Nephron (organoid): ENCODE data around the gene TTF2.

ENCODE experiments used
- H3K27ac Mint-ChIP-seq, 3 experiments: 2 replicates each; pipeline ENCODE4 v1.8.0; 2020; ENCODE audit warnings: mixed read lengths in 3 of 3, mild to moderate bottlenecking in 2 of 3, moderate library complexity in 1 of 3
- H3K27me3 Mint-ChIP-seq: 2 replicates; pipeline ENCODE4 v1.8.0; 2021; ENCODE audit warnings: low read depth, mild to moderate bottlenecking, moderate library complexity, mixed read lengths
- H3K36me3 Mint-ChIP-seq: 2 replicates; pipeline ENCODE4 v1.8.0; 2020; ENCODE audit warnings: low read depth, mixed read lengths
- H3K4me1 Mint-ChIP-seq: 2 replicates; pipeline ENCODE4 v1.8.0; 2020; ENCODE audit warnings: mixed read lengths
- H3K4me3 Mint-ChIP-seq, 3 experiments: 2 replicates each; pipeline ENCODE4 v1.8.0; 2020; ENCODE audit warnings: mild to moderate bottlenecking in 3 of 3, mixed read lengths in 3 of 3, moderate library complexity in 2 of 3
- H3K9me3 Mint-ChIP-seq: 2 replicates; pipeline ENCODE4 v1.8.0; 2020; ENCODE audit warnings: mixed read lengths
- CTCF ChIP-seq, 3 experiments: fragments of 200-600 bp; sonication (generic); IDR thresholded peaks; one replicate each; pipeline ENCODE4 v1.5.0; 2021; ENCODE audit warnings: antibody characterized with exemption in 3 of 3; ENCODE audit not compliant: unreplicated experiment in 3 of 3

TTF2 gene

GRCh38 chr1:117046781-117047180 is 13.3 kb upstream of the TTF2 start:
- H3K4me3 Mint-ChIP-seq: no peak overlapping the region
- peaks cover 23% of the 10 kb centered on the region for H3K4me1 Mint-ChIP-seq
- H3K27ac Mint-ChIP-seq: no peak overlapping the region
- peaks cover 4% of the 10 kb centered on the region for H3K36me3 Mint-ChIP-seq
- no peaks in the 10 kb centered on the region for H3K27me3 Mint-ChIP-seq
- no peak for TF ChIP-seq CTCF (IDR thresholded peaks at IDR 0.05; ENCODE audit: unreplicated experiment in 3 of 3)
- peaks cover 3% of the 10 kb centered on the region for H3K9me3 Mint-ChIP-seq

GRCh38 chr1:117047271-117047670 is 12.9 kb upstream of the TTF2 start:
- Mint-ChIP-seq H3K27ac (peak overlapping the region in 1 of 3 experiments; percentile 4), H3K4me3 (no peak overlapping the region), H3K9me3 (peaks cover 3% of the 10 kb centered on the region), H3K36me3 (peaks cover 4% of the 10 kb centered on the region), H3K4me1 (peaks cover 23% of the 10 kb centered on the region), H3K27me3 (no peaks in the 10 kb centered on the region)
- no peak for TF ChIP-seq CTCF (IDR thresholded peaks at IDR 0.05; ENCODE audit: unreplicated experiment in 3 of 3)

GRCh38 chr1:117049857-117050256 is 10.3 kb upstream of the TTF2 start:
- no peaks in the 10 kb centered on the region for H3K36me3 Mint-ChIP-seq

GRCh38 chr1:117051224-117052064 is 8.7 kb upstream of the TTF2 start:
- H3K4me3 Mint-ChIP-seq: no peak overlapping the region
- TF ChIP-seq CTCF (IDR thresholded peaks at IDR 0.05; ENCODE audit: unreplicated experiment in 3 of 3): no peak
- H3K27me3 Mint-ChIP-seq: no peaks in the 10 kb centered on the region
- H3K27ac Mint-ChIP-seq: peak overlapping the region; percentile 2 to 49 (median 38)
- H3K36me3 Mint-ChIP-seq: no peaks in the 10 kb centered on the region
- H3K4me1 Mint-ChIP-seq: peaks cover 11% of the 10 kb centered on the region
- H3K9me3 Mint-ChIP-seq: no peaks in the 10 kb centered on the region

More at GRCh38 chr1:117049857-117050256, 10.3 kb upstream of the TTF2 start:
- Mint-ChIP-seq H3K27me3 (no peaks in the 10 kb centered on the region), H3K27ac (no peak overlapping the region), H3K4me1 (peaks cover 23% of the 10 kb centered on the region), H3K4me3 (no peak overlapping the region), H3K9me3 (no peaks in the 10 kb centered on the region)
- TF ChIP-seq CTCF (IDR thresholded peaks at IDR 0.05; ENCODE audit: unreplicated experiment in 3 of 3): no peak

- no peak for TF ChIP-seq CTCF (IDR thresholded peaks at IDR 0.05; ENCODE audit: unreplicated experiment in 3 of 3)
- Mint-ChIP-seq H3K36me3 (no peaks in the 10 kb centered on the region), H3K4me3 (no peak overlapping the region), H3K27ac (no peak overlapping the region), H3K27me3 (no peaks in the 10 kb centered on the region), H3K4me1 (peaks cover 10% of the 10 kb centered on the region), H3K9me3 (no peaks in the 10 kb centered on the region)
Observed at GRCh38 chr1:117054068-117054467, 6.1 kb upstream of the TTF2 start.

- H3K9me3 Mint-ChIP-seq: no peaks in the 10 kb centered on the region
- TF ChIP-seq CTCF (IDR thresholded peaks at IDR 0.05; ENCODE audit: unreplicated experiment in 3 of 3): no peak
- peaks cover 2% of the 10 kb centered on the region for H3K36me3 Mint-ChIP-seq
- H3K4me1 Mint-ChIP-seq: peaks cover 18% of the 10 kb centered on the region
- no peak overlapping the region for H3K4me3 Mint-ChIP-seq
- H3K27me3 Mint-ChIP-seq: no peaks in the 10 kb centered on the region
- peak overlapping the region in 1 of 3 experiments; percentile 9 for H3K27ac Mint-ChIP-seq
Observed at GRCh38 chr1:117058810-117059209, 1.3 kb upstream of the TTF2 start.
